Thyroid gland (tissue), 4 donors: Measurements from ENCODE around the gene RALGAPB. TPM values are rescaled to one million over a fixed set of nuclear protein-coding genes. Genes with fewer than 3 reads are reported as not detected.

Experiments used
- DNase-seq, 2 donors: peaks; one replicate each; pipeline ENCODE4 v3.0.0-alpha.2; 2019
- H3K27ac ChIP-seq, 3 donors: fragments of 200-600 bp; sonication (generic); 1 replicate in 2 of 3; 2 replicates in 1 of 3; pipeline ENCODE4 v1.5.1; 2016 to 2019; ENCODE audit warnings: mild to moderate bottlenecking in 1 of 3, moderate library complexity in 1 of 3
- H3K27me3 ChIP-seq: fragments of 200-600 bp; sonication (generic); one replicate; pipeline ENCODE4 v1.5.1; 2019
- H3K36me3 ChIP-seq, 2 donors: fragments of 200-600 bp; sonication (generic); one replicate each; pipeline ENCODE4 v1.5.1; 2016 to 2019
- H3K4me1 ChIP-seq, 2 donors: fragments of 200-600 bp; sonication (generic); one replicate each; pipeline ENCODE4 v1.5.1; 2017 to 2019
- H3K4me3 ChIP-seq, 3 donors: fragments of 200-600 bp; sonication (generic); replicated peaks in 1 of 3; 1 replicate in 2 of 3; 2 replicates in 1 of 3; pipeline ENCODE4 v1.5.1; 2016; ENCODE audit warnings: mild to moderate bottlenecking in 1 of 3
- H3K9me3 ChIP-seq: fragments of 200-600 bp; sonication (generic); one replicate; pipeline ENCODE4 v1.5.1; 2017
- POLR2A ChIP-seq, 2 donors: fragments of 450-650 bp; IDR thresholded peaks; one replicate each; pipeline ENCODE4 v1.6.1; 2017; ENCODE audit warnings: antibody characterized with exemption in 2 of 2, mild to moderate bottlenecking in 2 of 2, moderate library complexity in 1 of 2
- WGBS, 2 donors: methylation state at CpG; one replicate each; pipeline ENCODE4 v1.1.5; 2017; 5-methylcytosine and 5-hydroxymethylcytosine counted together
- intact Hi-C: fragments of 100-400 bp; cut with DNase I; formaldehyde crosslinking; loops from one replicate; pipeline ENCODE4 v1.15.1; 2023
- total RNA-seq, 4 donors: library from RNA; depleted of rRNA; stranded (reverse); fragments of >200 nt; gene quantifications; one replicate each; pipeline ENCODE4 v1.2.3, GENCODE V29; 2016
- TF ChIP-seq, protein P1 (sequence below), 6 experiments: fragments of 200-600 bp in 3 of 6; fragments of 450-650 bp in 3 of 6; sonication (generic) in 3 of 6; IDR thresholded peaks; one replicate each; pipeline ENCODE4 v1.5.1; 2016 to 2019; ENCODE audit warnings: antibody characterized with exemption in 6 of 6, mild to moderate bottlenecking in 2 of 6, inconsistent platforms in 1 of 6, moderate library complexity in 1 of 6

Gene RALGAPB
- total RNA-seq, 4 donors from 2014 or later, result 53.6 to 79.8 (median 62.1) TPM

DNA sequence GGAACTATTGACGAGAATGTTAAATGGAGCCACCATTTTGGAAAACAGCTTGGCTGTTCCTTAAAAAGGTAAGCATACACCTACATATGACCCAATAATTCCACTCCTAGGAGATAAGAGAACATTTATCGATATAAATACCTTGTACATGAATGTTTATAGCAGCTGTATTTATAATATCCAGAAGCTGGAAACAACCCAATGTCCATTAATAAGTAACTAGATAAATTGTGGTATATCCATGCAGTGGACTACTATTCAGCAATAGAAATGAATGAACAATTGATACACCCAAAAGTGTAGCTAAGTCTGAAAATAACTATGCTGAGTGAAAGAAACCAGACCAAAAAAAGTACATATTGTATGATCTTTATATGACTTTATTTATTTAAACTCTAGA is 66.1 kb downstream of the RALGAPB start:
- TF ChIP-seq POLR2A (IDR thresholded peaks at IDR 0.05), result no peak
- TF ChIP-seq, protein P1, sequence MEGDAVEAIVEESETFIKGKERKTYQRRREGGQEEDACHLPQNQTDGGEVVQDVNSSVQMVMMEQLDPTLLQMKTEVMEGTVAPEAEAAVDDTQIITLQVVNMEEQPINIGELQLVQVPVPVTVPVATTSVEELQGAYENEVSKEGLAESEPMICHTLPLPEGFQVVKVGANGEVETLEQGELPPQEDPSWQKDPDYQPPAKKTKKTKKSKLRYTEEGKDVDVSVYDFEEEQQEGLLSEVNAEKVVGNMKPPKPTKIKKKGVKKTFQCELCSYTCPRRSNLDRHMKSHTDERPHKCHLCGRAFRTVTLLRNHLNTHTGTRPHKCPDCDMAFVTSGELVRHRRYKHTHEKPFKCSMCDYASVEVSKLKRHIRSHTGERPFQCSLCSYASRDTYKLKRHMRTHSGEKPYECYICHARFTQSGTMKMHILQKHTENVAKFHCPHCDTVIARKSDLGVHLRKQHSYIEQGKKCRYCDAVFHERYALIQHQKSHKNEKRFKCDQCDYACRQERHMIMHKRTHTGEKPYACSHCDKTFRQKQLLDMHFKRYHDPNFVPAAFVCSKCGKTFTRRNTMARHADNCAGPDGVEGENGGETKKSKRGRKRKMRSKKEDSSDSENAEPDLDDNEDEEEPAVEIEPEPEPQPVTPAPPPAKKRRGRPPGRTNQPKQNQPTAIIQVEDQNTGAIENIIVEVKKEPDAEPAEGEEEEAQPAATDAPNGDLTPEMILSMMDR (IDR thresholded peaks at IDR 0.05), result no peak
- 98 to 99% methylated on average over 2 of the region's 2 CpGs for WGBS, 2 donors
- Histone ChIP-seq H3K27me3 (no peaks in the 10 kb centered on the region), H3K27ac (no peak overlapping the region), H3K4me1 (no peaks in the 10 kb centered on the region), H3K9me3 (no peaks in the 10 kb centered on the region), H3K4me3 (no peak overlapping the region), H3K36me3 (peaks cover 51 to 61% of the 10 kb centered on the region in 2 donors)
- no peak for DNase-seq
- intact Hi-C loops, result no loop called here

DNA sequence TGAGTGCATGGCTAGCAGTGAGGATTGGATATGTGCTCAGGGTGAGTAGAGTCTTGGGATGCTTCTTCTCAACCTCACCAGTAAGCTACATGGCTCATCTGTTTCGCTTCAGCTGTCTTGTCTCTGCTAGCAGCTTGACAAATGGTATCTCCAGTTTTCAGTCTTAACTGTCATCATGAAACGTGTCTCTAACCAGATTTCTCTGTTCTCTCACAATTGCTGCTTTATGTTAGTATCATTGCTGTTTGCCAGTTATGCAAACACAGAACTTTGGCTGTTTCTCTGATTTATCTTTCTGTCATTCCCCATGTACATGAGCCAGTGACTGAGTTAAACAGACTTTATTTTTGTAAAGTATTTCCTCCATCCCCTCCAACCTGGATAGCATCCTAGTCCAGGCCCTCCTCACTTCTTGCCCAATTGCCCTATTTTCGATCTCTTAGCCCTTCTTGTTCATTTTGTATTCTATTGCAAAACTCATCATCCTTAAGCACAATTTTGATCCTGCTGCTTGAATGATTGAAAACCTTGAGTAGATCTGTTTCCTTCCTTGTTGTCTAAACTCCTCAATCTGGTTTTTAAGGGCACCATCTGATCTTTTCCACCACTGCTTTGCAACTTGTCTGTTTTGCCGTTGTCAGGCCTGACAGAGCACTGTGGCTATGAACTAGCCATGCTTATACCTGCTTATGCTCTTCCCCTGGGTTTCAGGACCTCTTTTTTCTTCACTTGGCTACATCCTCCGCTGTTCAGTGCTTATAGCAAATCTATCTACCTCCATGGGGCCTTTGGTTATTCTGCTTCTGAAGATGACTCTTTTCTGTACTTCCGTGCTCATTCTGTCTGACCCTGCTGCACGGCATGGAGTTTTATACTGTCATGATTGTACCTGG is 70.6 kb downstream of the RALGAPB start:
- 88 to 93% methylated on average over 7 of the region's 7 CpGs for WGBS, 2 donors
- Histone ChIP-seq H3K36me3 (peaks cover 55 to 58% of the 10 kb centered on the region in 2 donors), H3K4me1 (no peaks in the 10 kb centered on the region), H3K27ac (no peak overlapping the region), H3K27me3 (no peaks in the 10 kb centered on the region), H3K4me3 (no peak overlapping the region), H3K9me3 (no peaks in the 10 kb centered on the region)
- DNase-seq, result no peak
- TF ChIP-seq POLR2A (IDR thresholded peaks at IDR 0.05), result no peak
- TF ChIP-seq, protein P1 (IDR thresholded peaks at IDR 0.05), result no peak
- intact Hi-C loops, result no loop called here

DNA sequence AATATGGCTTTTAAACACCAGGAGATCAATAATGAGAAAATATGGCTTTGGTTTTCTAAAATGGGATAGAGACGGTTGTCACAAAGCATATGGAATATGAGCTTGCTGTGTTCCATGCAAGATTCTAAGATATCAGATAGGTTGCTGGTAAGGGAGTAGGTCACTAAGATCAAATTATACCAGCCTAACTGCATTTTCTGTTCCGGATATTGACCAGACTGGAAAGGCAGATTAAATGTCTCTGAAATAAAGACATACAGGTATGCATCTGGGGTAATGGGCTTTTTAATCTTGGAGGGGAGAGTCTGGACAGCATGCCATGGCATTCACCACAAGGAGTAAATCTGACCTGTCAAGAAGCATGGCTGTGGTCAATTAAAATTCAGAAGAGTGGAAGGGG is 73.1 kb downstream of the RALGAPB start:
- peaks cover 60 to 64% of the 10 kb centered on the region in 2 donors for H3K36me3 ChIP-seq
- 95 to 96% methylated on average over 2 of the region's 2 CpGs for WGBS, 2 donors
- no peaks in the 10 kb centered on the region for H3K9me3 ChIP-seq
- no peak for DNase-seq
- TF ChIP-seq, protein P1 (IDR thresholded peaks at IDR 0.05), result no peak
- no peak for TF ChIP-seq POLR2A (IDR thresholded peaks at IDR 0.05)
- H3K27ac ChIP-seq, result no peak overlapping the region
- no peak overlapping the region for H3K4me3 ChIP-seq
- intact Hi-C loops, result no loop called here
- no peaks in the 10 kb centered on the region for H3K4me1 ChIP-seq
- H3K27me3 ChIP-seq, result no peaks in the 10 kb centered on the region

DNA sequence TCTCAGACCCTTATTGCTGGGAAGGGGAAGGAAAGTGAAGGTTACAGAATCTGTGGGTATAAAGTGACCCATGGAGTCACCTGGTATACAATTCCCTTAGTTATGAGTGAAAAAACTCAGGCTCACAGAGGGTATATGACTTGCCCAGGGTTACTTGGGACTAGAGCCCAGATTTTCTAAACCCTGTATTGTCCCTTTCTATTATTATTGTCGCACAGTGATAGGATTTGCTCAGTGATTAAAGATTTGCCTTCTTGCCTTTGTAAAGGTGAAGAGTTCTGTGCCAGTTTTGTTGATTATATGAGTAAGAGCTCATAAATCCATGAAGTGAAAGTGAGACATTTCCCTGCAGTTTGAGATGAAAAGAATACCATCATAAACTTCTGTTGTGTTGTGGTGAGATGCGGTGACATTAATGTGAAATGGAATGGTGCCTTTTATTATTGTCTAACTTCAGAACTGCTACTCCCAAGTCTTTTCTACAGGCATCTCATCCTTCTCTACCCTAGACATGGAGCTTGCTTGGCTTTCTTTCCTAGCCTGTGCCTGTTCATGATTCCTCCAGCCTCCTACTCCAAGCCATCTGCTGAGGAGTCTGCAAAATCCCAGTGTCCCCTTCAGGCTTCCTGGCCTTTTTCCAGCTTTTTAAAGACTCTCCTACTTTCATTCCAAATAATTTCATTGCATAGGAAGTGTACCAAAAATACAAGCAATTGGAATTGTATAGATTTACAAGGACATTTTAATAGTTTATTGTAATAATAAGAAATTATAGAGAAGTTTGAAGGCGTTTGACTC is 74.8 kb downstream of the RALGAPB start:
- Histone ChIP-seq H3K27me3 (no peaks in the 10 kb centered on the region), H3K27ac (no peak overlapping the region), H3K4me1 (no peaks in the 10 kb centered on the region), H3K36me3 (peaks cover 51 to 56% of the 10 kb centered on the region in 2 donors), H3K9me3 (no peaks in the 10 kb centered on the region), H3K4me3 (no peak overlapping the region)
- intact Hi-C loops, result no loop called here
- TF ChIP-seq, protein P1 (IDR thresholded peaks at IDR 0.05), result no peak
- TF ChIP-seq POLR2A (IDR thresholded peaks at IDR 0.05), result no peak
- 96% methylated on average over 3 of the region's 3 CpGs for WGBS, 2 donors
- no peak for DNase-seq
